GM12891 (cell line): ENCODE data around the gene AMBP.

Source experiments
- PAX5 ChIP-seq: IDR thresholded peaks from 2 replicates; pipeline ENCODE4 v1.6.1; 2011; ENCODE audit warnings: low read length, moderate library complexity, mild to moderate bottlenecking; ENCODE audit not compliant: insufficient read depth, severe bottlenecking
- POLR2A ChIP-seq: IDR thresholded peaks from 2 replicates; pipeline ENCODE4 v1.6.1; 2011; ENCODE audit warnings: low read depth, low read length, control low read depth
- POLR2AphosphoS5 ChIP-seq: IDR thresholded peaks from 2 replicates; pipeline ENCODE4 v1.6.1; 2011; ENCODE audit warnings: low read depth, low read length, control low read depth
- SPI1 ChIP-seq: IDR thresholded peaks from 2 replicates; pipeline ENCODE4 v1.6.1; 2011; ENCODE audit warnings: low read depth, low read length, control low read depth
- TAF1 ChIP-seq: IDR thresholded peaks from 2 replicates; pipeline ENCODE4 v1.6.1; 2011; ENCODE audit warnings: low read depth, low read length, control low read depth

DNA sequence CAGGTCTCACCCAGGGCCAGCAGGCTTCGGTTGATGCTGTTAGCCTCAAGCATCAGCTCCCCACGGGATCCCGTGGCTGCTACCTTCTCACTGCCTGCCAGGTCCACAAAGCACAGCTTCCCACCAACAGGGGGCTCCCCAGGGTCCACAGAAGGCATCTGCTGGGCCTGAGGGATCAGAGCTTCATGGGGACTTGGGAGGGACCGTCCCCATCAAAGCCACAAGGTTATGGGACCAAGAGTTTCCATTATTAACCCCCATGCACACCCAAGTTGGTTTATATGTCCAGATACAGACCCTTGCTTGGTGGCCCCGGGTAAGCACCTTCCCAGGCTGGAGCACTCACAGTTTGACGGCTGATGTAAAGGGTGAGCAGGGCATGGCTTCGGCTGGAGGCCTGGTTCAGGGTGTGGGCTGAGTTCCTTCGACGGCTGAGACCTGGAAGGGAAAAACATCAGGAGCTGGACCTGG is 18.0 kb upstream of the AMBP start:
- TF ChIP-seq POLR2A (no peak), POLR2AphosphoS5 (no peak), SPI1 (no peak), TAF1 (no peak), PAX5 (no peak)
